Calu3 (cell line): Measurements from ENCODE around the gene GCLC. TPM values are rescaled to one million over a fixed set of nuclear protein-coding genes. Genes with fewer than 3 reads are reported as not detected.

ENCODE experiments used
- BruUV-seq: library from RNA; stranded (reverse); fragments of 400-500 nt; replicated peaks from 2 replicates; lab custom pipeline; 2021; lab: Mats Ljungman, UMichigan
- CTCF ChIA-PET: fragments of 300-600 bp; sonication (Branson Sonifier 250); formaldehyde crosslinking; loops from one replicate; lab custom pipeline; 2022; ENCODE audit warnings: antibody characterized with exemption; lab: Charles Lee
- DNase-seq: peaks from one replicate; pipeline ENCODE4 v3.0.0; 2022
- H3K27ac Mint-ChIP-seq: one replicate; pipeline ENCODE4 v1.8.0; 2022; ENCODE audit warnings: mixed read lengths; ENCODE audit not compliant: unreplicated experiment
- H3K27me3 Mint-ChIP-seq: one replicate; pipeline ENCODE4 v1.8.0; 2022; ENCODE audit warnings: mixed read lengths; ENCODE audit not compliant: unreplicated experiment
- H3K36me3 Mint-ChIP-seq: one replicate; pipeline ENCODE4 v1.8.0; 2022; ENCODE audit warnings: mild to moderate bottlenecking, moderate library complexity, mixed read lengths; ENCODE audit not compliant: insufficient read depth, unreplicated experiment
- H3K4me1 Mint-ChIP-seq: one replicate; pipeline ENCODE4 v1.8.0; 2022; ENCODE audit warnings: mild to moderate bottlenecking, low read depth, mixed read lengths; ENCODE audit not compliant: unreplicated experiment
- H3K4me3 Mint-ChIP-seq: one replicate; pipeline ENCODE4 v1.8.0; 2022; ENCODE audit warnings: mild to moderate bottlenecking, low read depth, moderate library complexity, mixed read lengths; ENCODE audit not compliant: unreplicated experiment
- H3K9me3 Mint-ChIP-seq: one replicate; pipeline ENCODE4 v1.8.0; 2022; ENCODE audit warnings: low read depth, mixed read lengths; ENCODE audit not compliant: unreplicated experiment
- CTCF ChIP-seq: fragments of 200-600 bp; IDR thresholded peaks from one replicate; pipeline ENCODE4 v1.8.0; 2022; ENCODE audit warnings: antibody characterized with exemption; ENCODE audit not compliant: unreplicated experiment
- intact Hi-C: fragments of 100-400 bp; cut with micrococcal nuclease; formaldehyde crosslinking; loops from one replicate; pipeline ENCODE4 v1.10.0; 2022; ENCODE audit not compliant: unreplicated experiment
- total RNA-seq: library from RNA; stranded (reverse); gene quantifications from 2 replicates; pipeline ENCODE4 v1.2.3, GENCODE V29; 2022

The GCLC gene
- total RNA-seq, 1 experiment from 2014 or later = 45.7 TPM

- H3K4me3 Mint-ChIP-seq = no peak overlapping the region
- CTCF ChIA-PET = no interaction called here
- DNase-seq = no peak
- intact Hi-C loops = no loop called here
- TF ChIP-seq CTCF = no peak
- H3K4me1 Mint-ChIP-seq = no peaks in the 10 kb centered on the region
- no peak overlapping the region for H3K27ac Mint-ChIP-seq
- no peaks in the 10 kb centered on the region for H3K36me3 Mint-ChIP-seq
- H3K9me3 Mint-ChIP-seq = no peaks in the 10 kb centered on the region
- H3K27me3 Mint-ChIP-seq = no peaks in the 10 kb centered on the region
- BruUV-seq = no TSS peak
Observed at GRCh38 chr6:53479871-53480270, 65.0 kb downstream of the GCLC start.

- H3K4me1 Mint-ChIP-seq = no peaks in the 10 kb centered on the region
- no peak overlapping the region for H3K4me3 Mint-ChIP-seq
- H3K9me3 Mint-ChIP-seq = no peaks in the 10 kb centered on the region
- CTCF ChIA-PET = no interaction called here
- no TSS peak for BruUV-seq
- no peaks in the 10 kb centered on the region for H3K27me3 Mint-ChIP-seq
- DNase-seq = no peak
- intact Hi-C loops = no loop called here
- no peak for TF ChIP-seq CTCF
- no peak overlapping the region for H3K27ac Mint-ChIP-seq
- no peaks in the 10 kb centered on the region for H3K36me3 Mint-ChIP-seq
Observed at GRCh38 chr6:53476964-53477363, 67.9 kb downstream of the GCLC start.

GRCh38 chr6:53474010-53474409 is 70.9 kb downstream of the GCLC start:
- no peak overlapping the region for H3K4me3 Mint-ChIP-seq
- no peak for DNase-seq
- H3K9me3 Mint-ChIP-seq = no peaks in the 10 kb centered on the region
- TF ChIP-seq CTCF = no peak
- CTCF ChIA-PET = no interaction called here
- no peaks in the 10 kb centered on the region for H3K36me3 Mint-ChIP-seq
- no peaks in the 10 kb centered on the region for H3K27me3 Mint-ChIP-seq
- H3K27ac Mint-ChIP-seq = no peak overlapping the region
- no TSS peak for BruUV-seq
- H3K4me1 Mint-ChIP-seq = no peaks in the 10 kb centered on the region
- intact Hi-C loops = no loop called here

- no peak for DNase-seq
- Mint-ChIP-seq H3K27me3 (no peaks in the 10 kb centered on the region), H3K4me1 (peaks cover 9% of the 10 kb centered on the region), H3K9me3 (no peaks in the 10 kb centered on the region), H3K36me3 (no peaks in the 10 kb centered on the region), H3K4me3 (no peak overlapping the region), H3K27ac (no peak overlapping the region)
- no peak for TF ChIP-seq CTCF
- CTCF ChIA-PET = no interaction called here
- BruUV-seq = no TSS peak
- intact Hi-C loops = no loop called here
Observed at GRCh38 chr6:53469163-53469562, 75.7 kb downstream of the GCLC start.

- intact Hi-C loops = no loop called here
Observed at GRCh38 chr6:53466257-53466656, 78.6 kb downstream of the GCLC start.

More at GRCh38 chr6:53466257-53466656, 78.6 kb downstream of the GCLC start:
- CTCF ChIA-PET = interaction anchor here (0.9 kb wide), 1 partner anchor 341 kb away, joined by 3 read pairs; no protein-coding TSS in a partner anchor
- Mint-ChIP-seq H3K4me1 (peaks cover 9% of the 10 kb centered on the region), H3K27ac (no peak overlapping the region), H3K27me3 (peaks cover 13% of the 10 kb centered on the region), H3K4me3 (no peak overlapping the region), H3K36me3 (no peaks in the 10 kb centered on the region), H3K9me3 (no peaks in the 10 kb centered on the region)
- no peak for TF ChIP-seq CTCF
- no TSS peak for BruUV-seq
- DNase-seq = no peak
